Renal cortex interstitium (tissue), 15 donors: ENCODE results near the gene NECTIN4. TPM values are rescaled to one million over a fixed set of nuclear protein-coding genes. Genes with fewer than 3 reads are reported as not detected.
"Not testable (repeated sequence)": the region's sequence is repeated elsewhere in the genome, so short reads cannot be mapped to it uniquely, and the experiment has no call there.

Experiments
- DNase-seq, 11 donors: peaks; one replicate each; pipeline ENCODE4 v3.0.0-alpha.2; 2013; ENCODE audit warnings: low read depth in 9 of 11, low spot score in 4 of 11; ENCODE audit errors: extremely low read depth in 1 of 11
- long read RNA-seq, 16 experiments: transcript quantifications; one replicate each; lab custom pipeline, GENCODE V29; 2026
- polyA plus RNA-seq, 3 donors: library from polyadenylated mRNA; unstranded; fragments of 120-200 nt; gene quantifications; one replicate each; pipeline ENCODE4 v1.2.1, GENCODE V29; 2013; ENCODE audit not compliant: insufficient read length in 3 of 3

NECTIN4 gene
- polyA plus RNA-seq, result 1 to 10 TPM; 2.2 to 4.0 (median 3.5) TPM
- long read RNA-seq, donor 1, result 0 reads
- long read RNA-seq, donor 2, result 0 reads
- long read RNA-seq, donor 3, result 0 reads
- long read RNA-seq, donor 4, partial matches to known transcripts, result 0 of 1 reads
- long read RNA-seq, donor 4, other reads (novel, unspliced or antisense), result 0 of 1 reads
- long read RNA-seq, donor 5, result 0 reads
- long read RNA-seq, donor 6, result 0 reads
- long read RNA-seq, donor 7, result 0 reads
- long read RNA-seq, donor 8, partial matches to known transcripts, result 0 of 1 reads
- long read RNA-seq, donor 8, other reads (novel, unspliced or antisense), result 0 of 1 reads
- long read RNA-seq, donor 9, result 0 reads
- long read RNA-seq, donor 10, result 0 reads
- long read RNA-seq, donor 11, result 0 reads
- long read RNA-seq, donor 12, result 0 reads
- long read RNA-seq, donor 13, result 0 reads
- long read RNA-seq, donor 14, result 0 reads
- long read RNA-seq, donor 15, result 0 reads
- long read RNA-seq, donor 16, result 0 reads

- DNase-seq, result peak in 5 of 11 donors; percentile 21 to 39 (median 35)
Measured at GRCh38 chr1:161089251-161089924, at the start of gene NECTIN4. Gene NECTIN4, minus strand, starts transcription at chr1:161089558. Its CDS starts 262 bp downstream, at chr1:161089296.

DNA sequence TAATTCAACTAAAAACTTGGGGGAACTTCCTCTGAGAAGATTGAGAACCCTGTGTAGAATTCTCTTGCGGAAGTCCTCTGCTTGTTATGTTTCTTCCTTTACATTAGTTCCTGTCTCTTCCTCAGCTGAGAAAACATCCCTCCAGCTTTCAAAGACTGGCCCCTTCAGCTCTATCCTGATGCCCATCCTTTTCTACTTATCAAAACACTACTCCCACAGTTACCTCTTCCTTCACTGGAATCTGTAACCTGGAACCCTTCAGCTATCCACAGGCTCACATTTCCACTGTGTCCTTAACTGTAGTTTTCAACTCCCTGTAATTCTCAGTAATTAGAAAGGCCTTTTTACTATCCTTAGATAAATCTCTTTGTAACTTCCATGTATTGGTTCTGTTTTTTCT, 49.1 kb upstream of the NECTIN4 start:
- DNase-seq, result no peak

DNA sequence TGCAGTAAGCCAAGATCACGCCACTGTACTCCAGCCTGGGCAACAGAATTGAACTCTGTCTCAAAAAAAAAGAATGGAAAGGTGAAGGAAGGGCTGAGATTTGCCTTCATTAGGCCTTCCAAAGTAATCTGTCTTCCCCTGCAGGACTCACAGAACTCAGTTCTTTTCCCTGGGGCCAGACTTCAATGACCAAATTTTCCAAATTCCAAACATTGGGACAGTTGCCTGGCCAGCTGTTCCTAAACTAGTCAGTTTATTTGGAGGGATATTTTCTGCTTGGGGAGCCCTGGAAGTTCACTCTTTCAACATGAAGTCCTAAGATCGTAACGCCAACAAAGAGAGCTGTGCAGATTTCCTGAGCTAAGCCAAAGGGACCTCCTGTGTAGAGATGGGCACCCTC, 48.5 kb upstream of the NECTIN4 start:
- no peak for DNase-seq

DNA sequence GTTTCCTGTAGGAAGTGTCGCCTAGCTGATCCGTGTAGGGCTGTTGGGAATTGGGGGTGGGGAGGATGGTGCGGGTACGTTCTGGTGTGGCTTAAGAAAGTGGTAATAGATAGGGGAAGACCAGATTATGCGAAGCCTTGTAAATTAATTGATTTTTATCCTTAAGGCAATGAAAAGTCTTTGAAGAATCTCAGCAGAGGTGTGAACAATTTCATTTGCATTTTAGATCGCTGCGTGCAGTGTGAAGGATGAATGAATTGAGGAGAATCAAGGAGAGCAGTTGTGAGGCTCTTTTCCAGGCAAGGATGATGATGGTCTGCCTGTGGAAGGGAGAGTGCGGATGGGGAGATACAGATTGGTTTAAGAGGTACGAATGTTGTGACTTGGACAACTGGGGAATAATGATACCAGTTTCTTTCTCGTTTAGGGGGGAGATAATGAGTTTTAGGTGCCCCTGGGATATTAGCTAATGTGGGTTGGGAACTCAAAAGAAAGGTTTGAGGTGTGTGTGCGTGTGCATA, 43.9 kb upstream of the NECTIN4 start:
- peak in 1 of 11 donors; percentile 45 for DNase-seq

GRCh38 chr1:161132410-161133219, 43.3 kb upstream of the NECTIN4 start, which contains the start of gene DEDD:
Gene DEDD, minus strand, starts transcription at chr1:161132667. Its CDS starts 8,205 bp downstream, at chr1:161124462.
- DNase-seq, result peak; percentile 82 to 95 (median 89)

- DNase-seq, result peak in 2 of 11 donors; percentile 18 to 65
Measured at GRCh38 chr1:161131523-161132409, 42.4 kb upstream of the NECTIN4 start.

- DNase-seq, result no peak
Measured at GRCh38 chr1:161130266-161130665, 40.9 kb upstream of the NECTIN4 start.

DNA sequence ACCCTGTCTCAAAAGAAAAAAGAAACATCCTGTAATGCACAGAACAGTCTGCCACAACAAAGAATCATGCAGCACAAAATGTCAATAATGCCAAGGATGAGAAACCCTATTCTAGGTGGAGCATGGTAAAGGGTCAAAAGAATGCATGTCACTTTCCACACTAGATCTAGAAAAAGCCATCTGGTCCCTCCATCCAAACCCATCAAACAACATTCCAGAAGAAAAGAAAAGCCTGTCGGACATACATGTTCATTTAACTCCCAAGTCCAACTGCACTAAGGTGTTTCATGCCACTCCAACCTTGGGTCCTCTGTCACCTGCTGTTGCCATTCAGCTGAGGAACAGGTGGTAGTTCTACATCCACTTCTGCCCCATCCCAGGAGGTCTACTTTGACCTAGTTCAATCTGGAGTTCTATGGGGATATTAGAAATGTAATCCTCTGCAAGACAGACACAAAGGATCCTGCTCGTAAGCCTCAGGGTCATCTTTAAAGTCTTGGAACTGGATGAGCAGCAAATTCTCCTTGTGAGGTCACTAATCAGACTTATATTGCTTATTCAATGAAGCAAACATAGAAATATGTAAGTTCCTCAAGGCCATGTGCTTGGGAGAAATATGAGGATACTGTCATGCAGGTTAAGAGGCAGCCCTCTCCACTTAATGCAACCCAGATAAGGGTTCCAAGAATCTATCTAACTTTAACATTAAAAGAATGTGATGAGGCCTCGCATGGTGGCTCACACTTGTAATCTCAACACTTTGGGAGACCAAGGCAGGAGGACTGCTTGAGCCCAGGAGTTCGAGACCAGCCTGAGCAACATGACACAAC, 39.4 kb upstream of the NECTIN4 start:
- no peak for DNase-seq

- DNase-seq, result no peak
Measured at GRCh38 chr1:161127649-161128048, 38.3 kb upstream of the NECTIN4 start.

- DNase-seq, result no peak
Measured at GRCh38 chr1:161122967-161123366, 33.6 kb upstream of the NECTIN4 start.

GRCh38 chr1:161121834-161122233, 32.5 kb upstream of the NECTIN4 start:
- no peak for DNase-seq

DNA sequence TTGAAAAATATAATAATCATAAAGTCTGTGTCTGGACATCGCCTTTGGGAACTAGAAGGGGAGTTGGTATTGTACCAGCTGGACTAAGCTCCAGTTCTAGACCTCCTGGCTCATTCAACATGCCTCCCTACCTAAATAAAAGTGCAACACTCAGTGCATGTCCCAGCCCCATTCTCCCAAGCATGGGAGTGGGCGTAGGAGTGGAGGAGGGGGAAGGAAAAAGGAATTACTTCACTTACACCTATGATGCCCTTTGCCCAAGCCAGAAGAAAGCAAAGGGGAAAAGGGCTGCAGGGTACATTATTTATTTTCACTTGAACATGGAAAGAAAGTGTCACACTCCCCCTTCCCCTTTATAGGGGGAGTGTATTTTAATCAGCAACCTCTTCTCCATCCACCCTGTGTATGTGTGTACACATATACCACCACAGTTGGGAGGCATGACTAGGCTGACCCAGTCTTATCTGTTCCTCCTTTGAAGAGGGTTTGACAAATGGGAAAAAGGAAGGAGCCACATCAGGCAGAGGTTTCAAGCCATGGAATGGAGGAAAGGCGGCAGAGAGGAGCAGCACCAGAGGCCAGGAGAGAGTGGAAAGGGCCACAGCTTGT, 31.8 kb upstream of the NECTIN4 start:
- DNase-seq, result no peak

GRCh38 chr1:161119092-161119903, 29.9 kb upstream of the NECTIN4 start:
- DNase-seq, result peak in 2 of 11 donors; percentile 26 to 36

DNA sequence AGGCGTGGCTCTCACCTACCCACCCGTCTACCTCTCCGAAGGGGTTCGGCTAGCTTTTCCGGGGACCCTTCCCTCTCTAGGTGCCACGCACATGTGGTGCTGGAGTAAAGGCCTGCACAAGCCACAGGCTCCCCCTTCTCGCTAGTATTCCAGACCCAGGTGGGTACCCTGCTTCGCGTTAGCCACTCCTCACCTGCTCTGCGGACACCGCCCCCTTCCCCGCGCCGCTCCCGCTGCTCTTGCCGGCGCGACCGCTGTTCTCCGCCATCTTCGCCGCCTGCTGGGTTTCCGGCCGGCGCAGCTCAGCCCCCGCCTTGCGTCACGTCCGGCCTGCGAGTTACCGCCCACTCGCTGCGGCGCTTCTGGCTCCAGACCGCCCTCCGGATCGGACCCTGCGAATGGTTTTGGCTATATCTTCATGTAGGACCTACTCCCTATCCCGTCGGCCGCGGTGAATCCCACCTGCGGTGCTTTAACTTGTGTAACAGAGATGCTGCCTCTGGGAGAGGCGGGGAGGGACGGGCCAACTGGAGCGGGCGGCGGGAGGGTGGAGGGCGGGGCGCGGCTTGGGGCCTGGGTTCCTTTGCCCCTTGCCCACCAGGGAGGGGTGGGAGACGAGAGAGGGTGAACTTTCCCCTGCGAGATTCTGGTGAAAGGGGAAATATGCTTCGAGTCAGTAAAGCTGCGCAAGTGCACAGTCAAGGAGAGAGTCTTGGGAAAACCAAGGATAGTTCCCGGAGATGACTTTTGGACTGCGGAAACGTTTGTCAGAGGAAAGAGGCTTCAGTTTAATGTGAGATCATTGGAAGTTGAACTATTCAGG, 28.6 kb upstream of the NECTIN4 start, which contains the start of the genes NIT1 and PFDN2:
Gene NIT1 (plus strand): TSS at position 347 of the 823 bp plus-strand sequence. CDS start 72 bp downstream, at position 419.
Gene PFDN2 (minus strand): TSS at position 279 of the 823 bp plus-strand sequence. CDS start 11 bp downstream, at position 268.
- DNase-seq, result peak; percentile 73 to 90 (median 85)

- DNase-seq, result not testable (repeated sequence)
Measured at GRCh38 chr1:161115961-161116360, 26.6 kb upstream of the NECTIN4 start.
